Adipocyte (in vitro differentiated cells): Measurements from ENCODE around the gene S100P.

ENCODE experiments used
- DNase-seq: peaks from one replicate; pipeline ENCODE4 v3.0.0-alpha.2; 2015; ENCODE audit warnings: low read depth
- H3K27me3 ChIP-seq: replicated peaks from 2 replicates; pipeline ENCODE4 v1.7.0; 2013; ENCODE audit warnings: mild to moderate bottlenecking, low read length, moderate library complexity; ENCODE audit not compliant: control insufficient read depth, insufficient read depth
- H3K36me3 ChIP-seq: 2 replicates; pipeline ENCODE4 v1.7.0; 2013; ENCODE audit warnings: low read length, mild to moderate bottlenecking, moderate library complexity; ENCODE audit not compliant: control insufficient read depth, insufficient read depth, severe bottlenecking
- H3K4me1 ChIP-seq: 2 replicates; pipeline ENCODE4 v1.7.0; 2013; ENCODE audit warnings: mild to moderate bottlenecking, low read length, moderate library complexity; ENCODE audit not compliant: control insufficient read depth, insufficient read depth
- H3K4me3 ChIP-seq: 2 replicates; pipeline ENCODE4 v1.7.0; 2013; ENCODE audit warnings: mild to moderate bottlenecking, low read length, moderate library complexity
- H3K9ac ChIP-seq: 2 replicates; pipeline ENCODE4 v1.7.0; 2013; ENCODE audit warnings: mild to moderate bottlenecking, low read length, moderate library complexity
- H3K9me3 ChIP-seq: 2 replicates; pipeline ENCODE4 v1.7.0; 2013; ENCODE audit warnings: mild to moderate bottlenecking, low read length, moderate library complexity; ENCODE audit not compliant: control insufficient read depth

S100P gene

GRCh38 chr4:6727943-6728250 is 34.2 kb downstream of the S100P start:
- Histone ChIP-seq H3K4me1 (peaks cover 33% of the 10 kb centered on the region), H3K4me3 (no peak overlapping the region), H3K27me3 (no peaks in the 10 kb centered on the region), H3K36me3 (no peaks in the 10 kb centered on the region), H3K9ac (no peak overlapping the region), H3K9me3 (no peaks in the 10 kb centered on the region)
- DNase-seq: no peak

- no peaks in the 10 kb centered on the region for H3K9me3 ChIP-seq
- peaks cover 35% of the 10 kb centered on the region for H3K4me1 ChIP-seq
- no peak for DNase-seq
- H3K4me3 ChIP-seq: no peak overlapping the region
- no peak overlapping the region for H3K9ac ChIP-seq
- no peaks in the 10 kb centered on the region for H3K27me3 ChIP-seq
- no peaks in the 10 kb centered on the region for H3K36me3 ChIP-seq
Measured at GRCh38 chr4:6728320-6729029, 34.8 kb downstream of the S100P start.

- H3K4me1 ChIP-seq: peaks cover 25% of the 10 kb centered on the region
- H3K9me3 ChIP-seq: no peaks in the 10 kb centered on the region
- H3K27me3 ChIP-seq: no peaks in the 10 kb centered on the region
- peak overlapping the region; percentile 53 for H3K4me3 ChIP-seq
- no peak for DNase-seq
- H3K9ac ChIP-seq: peak overlapping the region; percentile 55
- H3K36me3 ChIP-seq: no peaks in the 10 kb centered on the region
Measured at GRCh38 chr4:6730603-6731317, 37.1 kb downstream of the S100P start.

GRCh38 chr4:6731318-6731675 is 37.6 kb downstream of the S100P start:
- H3K36me3 ChIP-seq: no peaks in the 10 kb centered on the region
- H3K4me1 ChIP-seq: peaks cover 25% of the 10 kb centered on the region
- H3K9me3 ChIP-seq: no peaks in the 10 kb centered on the region
- DNase-seq: no peak
- H3K4me3 ChIP-seq: no peak overlapping the region
- peak overlapping the region; percentile 55 for H3K9ac ChIP-seq
- no peaks in the 10 kb centered on the region for H3K27me3 ChIP-seq

- H3K4me3 ChIP-seq: no peak overlapping the region
- H3K9ac ChIP-seq: no peak overlapping the region
- no peaks in the 10 kb centered on the region for H3K9me3 ChIP-seq
- DNase-seq: no peak
- H3K36me3 ChIP-seq: no peaks in the 10 kb centered on the region
- peaks cover 23% of the 10 kb centered on the region for H3K4me1 ChIP-seq
- H3K27me3 ChIP-seq: no peaks in the 10 kb centered on the region
Measured at GRCh38 chr4:6731780-6732179, 38.1 kb downstream of the S100P start.

GRCh38 chr4:6732441-6733357 is 39.0 kb downstream of the S100P start:
- peak; percentile 92 for DNase-seq
- no peaks in the 10 kb centered on the region for H3K27me3 ChIP-seq
- H3K36me3 ChIP-seq: no peaks in the 10 kb centered on the region
- no peaks in the 10 kb centered on the region for H3K9me3 ChIP-seq
- no peak overlapping the region for H3K4me3 ChIP-seq
- H3K4me1 ChIP-seq: peaks cover 18% of the 10 kb centered on the region
- peak overlapping the region; percentile 83 for H3K9ac ChIP-seq

GRCh38 chr4:6733358-6734164 is 39.9 kb downstream of the S100P start:
- no peaks in the 10 kb centered on the region for H3K27me3 ChIP-seq
- H3K9me3 ChIP-seq: no peaks in the 10 kb centered on the region
- H3K4me1 ChIP-seq: peaks cover 18% of the 10 kb centered on the region
- no peak overlapping the region for H3K4me3 ChIP-seq
- H3K36me3 ChIP-seq: no peaks in the 10 kb centered on the region
- DNase-seq: no peak
- H3K9ac ChIP-seq: peak overlapping the region; percentile 83

- Histone ChIP-seq H3K4me1 (peaks cover 18% of the 10 kb centered on the region), H3K9ac (no peak overlapping the region), H3K4me3 (no peak overlapping the region), H3K36me3 (no peaks in the 10 kb centered on the region), H3K9me3 (no peaks in the 10 kb centered on the region), H3K27me3 (no peaks in the 10 kb centered on the region)
- DNase-seq: no peak
Measured at GRCh38 chr4:6734165-6734786, 40.6 kb downstream of the S100P start.

GRCh38 chr4:6739920-6740319 is 46.2 kb downstream of the S100P start:
- H3K36me3 ChIP-seq: no peaks in the 10 kb centered on the region
- no peak for DNase-seq
- no peaks in the 10 kb centered on the region for H3K27me3 ChIP-seq
- no peak overlapping the region for H3K9ac ChIP-seq
- no peaks in the 10 kb centered on the region for H3K4me1 ChIP-seq
- no peak overlapping the region for H3K4me3 ChIP-seq
- peaks cover 4% of the 10 kb centered on the region for H3K9me3 ChIP-seq

GRCh38 chr4:6740347-6740746 is 46.7 kb downstream of the S100P start:
- Histone ChIP-seq H3K9ac (no peak overlapping the region), H3K36me3 (no peaks in the 10 kb centered on the region), H3K4me3 (no peak overlapping the region), H3K9me3 (peaks cover 4% of the 10 kb centered on the region), H3K4me1 (no peaks in the 10 kb centered on the region), H3K27me3 (no peaks in the 10 kb centered on the region)
- DNase-seq: no peak
